DOHH2 (cell line): Measurements from ENCODE around the gene NEK10.

ENCODE experiments used
- H3F3A ChIP-seq: fragments of 200-600 bp; sonication (generic), shearing (Covaris generic); 2 replicates; pipeline ENCODE4 v1.6.0; 2016; ENCODE audit warnings: antibody characterized with exemption, mild to moderate bottlenecking; ENCODE audit not compliant: control insufficient read depth, insufficient read depth
- H3K27ac ChIP-seq: fragments of 200-600 bp; sonication (generic); 2 replicates; pipeline ENCODE4 v1.5.1; 2014; ENCODE audit warnings: low read depth, mild to moderate bottlenecking, low read length, moderate library complexity
- H3K27me3 ChIP-seq: fragments of 200-600 bp; sonication (generic); 2 replicates; pipeline ENCODE4 v1.6.1; 2014; ENCODE audit warnings: mild to moderate bottlenecking, low read length, mixed read lengths; ENCODE audit not compliant: control insufficient read depth
- H3K36me3 ChIP-seq: fragments of 200-600 bp; sonication (generic); 2 replicates; pipeline ENCODE4 v1.6.1; 2014; ENCODE audit warnings: mild to moderate bottlenecking, low read length, moderate library complexity, mixed read lengths; ENCODE audit not compliant: control insufficient read depth
- H3K4me1 ChIP-seq: fragments of 200-600 bp; sonication (generic); 2 replicates; pipeline ENCODE4 v1.6.1; 2014; ENCODE audit warnings: mild to moderate bottlenecking, low read length, mixed read lengths; ENCODE audit not compliant: control insufficient read depth
- H3K4me2 ChIP-seq: fragments of 200-600 bp; sonication (generic); 2 replicates; pipeline ENCODE4 v1.6.0; 2014; ENCODE audit warnings: mild to moderate bottlenecking, low read length, moderate library complexity
- H3K4me3 ChIP-seq: fragments of 200-600 bp; sonication (generic); 2 replicates; pipeline ENCODE4 v1.5.1; 2014; ENCODE audit warnings: mild to moderate bottlenecking, low read length, mixed read lengths
- H3K79me2 ChIP-seq: fragments of 200-600 bp; sonication (generic); 2 replicates; pipeline ENCODE4 v1.6.1; 2014; ENCODE audit warnings: mild to moderate bottlenecking, low read length, mixed read lengths; ENCODE audit not compliant: control insufficient read depth
- H3K9me2 ChIP-seq: fragments of 200-600 bp; sonication (generic); replicated peaks from 2 replicates; pipeline ENCODE4 v1.6.1; 2014; ENCODE audit warnings: mild to moderate bottlenecking, low read length, mixed read lengths; ENCODE audit not compliant: control insufficient read depth
- H3K9me3 ChIP-seq: fragments of 200-600 bp; sonication (generic); 2 replicates; pipeline ENCODE4 v1.6.1; 2014; ENCODE audit warnings: antibody characterized with exemption, low read length, mixed read lengths; ENCODE audit not compliant: control insufficient read depth, insufficient read depth
- H4K20me1 ChIP-seq: fragments of 200-600 bp; sonication (generic); 2 replicates; pipeline ENCODE4 v1.6.0; 2014; ENCODE audit warnings: low read depth, mild to moderate bottlenecking, antibody characterized with exemption, low read length, moderate library complexity; ENCODE audit not compliant: control insufficient read depth, insufficient read depth
- CTCF ChIP-seq: fragments of 200-600 bp; sonication (generic); IDR thresholded peaks from one replicate; pipeline ENCODE4 v1.5.1; 2014; ENCODE audit warnings: antibody characterized with exemption, mild to moderate bottlenecking, low read depth, low read length; ENCODE audit not compliant: poor library complexity, severe bottlenecking
- EZH2phosphoT487 ChIP-seq: fragments of 200-600 bp; sonication (generic); IDR thresholded peaks from 2 replicates; pipeline ENCODE4 v1.6.1; 2017; ENCODE audit warnings: borderline replicate concordance, mild to moderate bottlenecking, antibody characterized with exemption, low read length, moderate library complexity, mixed read lengths

The NEK10 gene

GRCh38 chr3:27209617-27210264 lies 159.4 kb downstream of the NEK10 start:
- no peak overlapping the region for H3K4me2 ChIP-seq
- no peaks in the 10 kb centered on the region for H3K36me3 ChIP-seq
- H3K4me1 ChIP-seq: no peaks in the 10 kb centered on the region
- H3K27me3 ChIP-seq: no peaks in the 10 kb centered on the region
- no peaks in the 10 kb centered on the region for H3K9me3 ChIP-seq
- H3K79me2 ChIP-seq: no peaks in the 10 kb centered on the region
- no peak overlapping the region for H3K27ac ChIP-seq
- TF ChIP-seq CTCF (no peak), EZH2phosphoT487 (no peak)
- no peaks in the 10 kb centered on the region for H3F3A ChIP-seq
- H3K9me2 ChIP-seq: no peaks in the 10 kb centered on the region
- no peak overlapping the region for H3K4me3 ChIP-seq
- no peaks in the 10 kb centered on the region for H4K20me1 ChIP-seq

GRCh38 chr3:27208961-27209616 lies 160.1 kb downstream of the NEK10 start:
- TF ChIP-seq EZH2phosphoT487 (no peak), CTCF (no peak)
- H4K20me1 ChIP-seq: no peaks in the 10 kb centered on the region
- H3K27me3 ChIP-seq: no peaks in the 10 kb centered on the region
- H3K4me3 ChIP-seq: no peak overlapping the region
- H3K27ac ChIP-seq: no peak overlapping the region
- H3K79me2 ChIP-seq: no peaks in the 10 kb centered on the region
- H3K4me2 ChIP-seq: no peak overlapping the region
- no peaks in the 10 kb centered on the region for H3K36me3 ChIP-seq
- H3K4me1 ChIP-seq: no peaks in the 10 kb centered on the region
- no peaks in the 10 kb centered on the region for H3K9me2 ChIP-seq
- no peaks in the 10 kb centered on the region for H3F3A ChIP-seq
- no peaks in the 10 kb centered on the region for H3K9me3 ChIP-seq

GRCh38 chr3:27202959-27203358 lies 166.2 kb downstream of the NEK10 start:
- Histone ChIP-seq H3K36me3 (no peaks in the 10 kb centered on the region), H3K4me1 (no peaks in the 10 kb centered on the region), H3K4me3 (no peak overlapping the region), H3K27me3 (no peaks in the 10 kb centered on the region), H3K4me2 (no peak overlapping the region), H4K20me1 (no peaks in the 10 kb centered on the region), H3K79me2 (no peaks in the 10 kb centered on the region), H3K9me3 (no peaks in the 10 kb centered on the region), H3K27ac (no peak overlapping the region), H3F3A (no peaks in the 10 kb centered on the region), H3K9me2 (no peaks in the 10 kb centered on the region)
- TF ChIP-seq EZH2phosphoT487: no peak
- TF ChIP-seq CTCF: no peak
